GM20000 (cell line): ENCODE data around the gene THAP4.
"Not testable (repeated sequence)": the region's sequence is repeated elsewhere in the genome, so short reads cannot be mapped to it uniquely, and the experiment has no call there.

Experiments
- DNase-seq: peaks from one replicate; pipeline ENCODE4 v3.0.0; 2012; ENCODE audit warnings: low spot score
- TF ChIP-seq, protein P1 (sequence below): IDR thresholded peaks from 2 replicates; pipeline ENCODE4 v1.5.1; 2012; ENCODE audit warnings: mild to moderate bottlenecking, control low read depth; ENCODE audit errors: extremely low read depth, missing control alignments

The THAP4 gene

GRCh38 chr2:241575624-241576292, 61.2 kb downstream of the THAP4 start:
- TF ChIP-seq, protein P1, sequence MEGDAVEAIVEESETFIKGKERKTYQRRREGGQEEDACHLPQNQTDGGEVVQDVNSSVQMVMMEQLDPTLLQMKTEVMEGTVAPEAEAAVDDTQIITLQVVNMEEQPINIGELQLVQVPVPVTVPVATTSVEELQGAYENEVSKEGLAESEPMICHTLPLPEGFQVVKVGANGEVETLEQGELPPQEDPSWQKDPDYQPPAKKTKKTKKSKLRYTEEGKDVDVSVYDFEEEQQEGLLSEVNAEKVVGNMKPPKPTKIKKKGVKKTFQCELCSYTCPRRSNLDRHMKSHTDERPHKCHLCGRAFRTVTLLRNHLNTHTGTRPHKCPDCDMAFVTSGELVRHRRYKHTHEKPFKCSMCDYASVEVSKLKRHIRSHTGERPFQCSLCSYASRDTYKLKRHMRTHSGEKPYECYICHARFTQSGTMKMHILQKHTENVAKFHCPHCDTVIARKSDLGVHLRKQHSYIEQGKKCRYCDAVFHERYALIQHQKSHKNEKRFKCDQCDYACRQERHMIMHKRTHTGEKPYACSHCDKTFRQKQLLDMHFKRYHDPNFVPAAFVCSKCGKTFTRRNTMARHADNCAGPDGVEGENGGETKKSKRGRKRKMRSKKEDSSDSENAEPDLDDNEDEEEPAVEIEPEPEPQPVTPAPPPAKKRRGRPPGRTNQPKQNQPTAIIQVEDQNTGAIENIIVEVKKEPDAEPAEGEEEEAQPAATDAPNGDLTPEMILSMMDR = no peak
- DNase-seq = no peak

DNA sequence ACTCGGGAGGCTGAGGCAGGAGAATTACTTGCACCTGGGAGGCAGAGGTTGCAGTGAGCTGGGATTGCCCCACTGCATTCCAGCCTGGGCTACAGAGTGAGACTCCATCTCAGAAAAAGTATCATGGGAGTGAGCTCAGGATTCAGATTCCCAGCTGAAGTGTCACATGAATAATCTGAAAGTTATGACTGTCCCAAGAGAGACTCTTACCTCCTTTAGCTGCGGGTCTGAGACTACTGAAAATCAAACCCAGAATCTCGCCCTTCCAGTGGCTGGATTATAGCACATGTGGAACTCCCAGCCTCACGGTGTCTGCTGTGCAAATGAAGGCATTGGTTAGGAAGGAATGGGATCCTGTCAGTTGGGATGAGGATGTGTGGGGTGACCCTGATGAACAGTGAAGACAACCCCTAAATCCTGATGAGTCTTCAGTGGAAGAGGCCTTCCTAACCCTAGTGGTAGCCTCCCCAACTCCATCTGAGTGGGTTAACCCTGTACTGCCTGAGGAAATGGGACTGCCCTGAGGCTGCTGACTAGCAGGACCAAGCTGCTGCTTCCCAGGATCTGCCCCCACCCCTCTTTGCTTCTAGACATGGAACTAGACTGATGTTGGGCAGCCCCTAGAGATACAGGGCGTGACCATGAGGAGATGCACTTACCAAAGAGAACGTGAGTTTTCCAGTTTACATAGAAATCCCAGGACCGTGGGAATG, 61.9 kb downstream of the THAP4 start:
- TF ChIP-seq, protein P1 = no peak
- no peak for DNase-seq

DNA sequence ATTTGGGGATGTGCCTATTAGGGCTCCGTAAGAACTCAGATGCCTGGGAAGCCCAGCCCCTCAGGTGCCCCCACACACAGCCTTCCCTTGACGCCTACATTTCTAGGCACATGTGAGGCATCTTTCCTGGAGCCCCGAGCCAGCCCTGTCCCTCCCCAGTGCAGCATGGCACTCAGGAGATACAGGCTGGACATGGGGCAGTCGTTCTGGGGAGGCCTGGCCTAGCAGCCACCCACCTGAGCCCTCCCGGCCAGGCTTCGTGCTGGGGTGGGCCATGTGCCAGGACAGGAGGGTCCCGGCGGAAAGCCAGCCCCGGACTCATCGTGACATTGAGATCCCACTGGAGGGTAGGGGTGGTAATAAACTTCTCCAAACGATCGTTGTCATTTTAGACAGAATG, 63.2 kb downstream of the THAP4 start:
- TF ChIP-seq, protein P1 = no peak
- no peak for DNase-seq

DNA sequence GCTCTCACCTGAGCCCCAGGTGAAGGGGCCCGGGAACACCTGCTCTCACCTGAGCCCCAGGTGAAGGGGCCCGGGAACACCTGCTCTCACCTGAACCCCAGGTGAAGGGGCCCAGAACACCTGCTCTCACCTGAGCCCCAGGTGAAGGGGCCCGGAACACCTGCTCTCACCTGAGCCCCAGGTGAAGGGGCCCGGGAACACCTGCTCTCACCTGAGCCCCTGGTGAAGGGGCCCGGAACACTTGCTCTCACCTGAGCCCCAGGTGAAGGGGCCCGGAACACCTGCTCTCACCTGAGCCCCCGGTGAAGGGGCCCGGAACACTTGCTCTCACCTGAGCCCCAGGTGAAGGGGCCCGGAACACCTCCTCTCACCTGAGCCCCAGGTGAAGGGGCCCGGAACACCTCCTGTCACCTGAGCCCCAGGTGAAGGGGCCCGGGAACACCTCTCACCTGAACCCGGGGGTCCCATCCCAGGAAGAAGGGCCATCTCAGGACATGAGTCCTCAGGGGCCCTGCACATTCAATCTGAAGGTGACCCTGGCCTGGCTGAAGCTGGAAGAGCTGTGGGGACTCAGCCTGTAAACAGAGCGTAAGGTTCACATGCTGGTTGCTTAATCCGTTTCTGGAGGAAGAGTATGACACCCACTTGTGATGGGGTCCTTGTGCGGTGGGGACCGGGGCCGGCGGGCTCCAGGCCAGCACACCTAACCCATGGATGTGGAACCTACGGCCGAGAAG, 63.9 kb downstream of the THAP4 start:
- not testable (repeated sequence) for DNase-seq

- DNase-seq = no peak
- TF ChIP-seq, protein P1 = no peak
Observed at GRCh38 chr2:241571821-241572620, 64.9 kb downstream of the THAP4 start.

DNA sequence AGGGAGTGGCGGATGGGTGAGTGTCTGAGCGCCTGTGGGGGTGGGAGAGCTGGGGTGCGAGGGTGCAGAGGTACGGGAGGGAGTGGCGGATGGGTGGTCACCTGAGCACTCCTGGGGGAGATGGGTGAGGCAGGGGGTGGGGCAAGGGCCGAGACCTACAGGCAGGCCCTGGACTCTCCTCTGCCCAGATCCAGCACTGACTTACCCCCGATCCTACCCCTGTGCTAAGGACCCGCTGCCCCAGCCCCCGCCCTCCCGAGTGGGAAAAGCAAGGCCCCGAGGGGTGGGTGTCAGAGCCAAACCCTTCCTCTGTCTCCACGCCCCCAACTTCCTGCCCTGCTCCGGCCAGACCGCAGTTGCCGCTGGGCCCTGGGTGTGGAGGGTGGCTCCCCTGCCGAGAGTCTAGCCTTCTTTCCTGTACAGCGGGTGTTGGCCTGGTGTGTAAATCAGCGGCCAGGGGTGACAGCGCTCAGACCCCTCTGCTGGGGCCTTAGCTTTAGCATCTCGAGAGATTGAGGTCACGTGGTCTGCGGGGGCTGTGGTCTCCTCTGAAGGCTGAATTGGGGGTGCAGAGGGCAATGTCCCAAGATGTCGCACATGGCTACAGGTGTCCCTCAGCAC, 65.9 kb downstream of the THAP4 start:
- no peak for DNase-seq

More for the DNA sequence above, 65.9 kb downstream of the THAP4 start:
- TF ChIP-seq, protein P1 = no peak
